Astrocyte (in vitro differentiated cells and primary cell): Measurements from ENCODE around the gene R3HCC1L.

Experiments
- EZH2 ChIP-seq: IDR thresholded peaks from 2 replicates; pipeline ENCODE4 v1.6.1; 2012; ENCODE audit warnings: mild to moderate bottlenecking, low read length, inconsistent platforms; ENCODE audit not compliant: insufficient read depth
- TF ChIP-seq, protein P1 (sequence below): IDR thresholded peaks from 2 replicates; pipeline ENCODE4 v1.5.1; 2011; ENCODE audit warnings: low read depth, mild to moderate bottlenecking, inconsistent platforms, low read length, moderate library complexity; ENCODE audit not compliant: insufficient read depth

DNA sequence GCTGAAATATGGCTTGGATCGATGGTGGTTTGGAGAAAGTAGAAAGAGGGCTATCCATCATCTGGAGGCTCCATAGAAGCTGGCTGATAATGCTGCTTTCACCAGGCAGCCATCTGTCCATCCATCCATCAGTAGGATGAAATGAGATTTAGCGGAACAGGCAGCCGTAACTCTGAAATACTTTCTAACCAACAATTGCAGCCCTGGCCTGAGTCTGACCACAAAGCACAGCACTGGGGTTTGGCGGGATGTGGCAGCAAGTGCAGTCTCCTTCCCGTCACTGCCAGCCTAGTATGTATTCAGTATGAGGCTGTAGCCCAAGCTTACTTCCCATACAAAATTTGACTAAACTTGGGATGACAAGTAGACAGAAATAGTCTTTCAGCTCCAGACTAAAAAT is 38.0 kb downstream of the R3HCC1L start:
- TF ChIP-seq, protein P1, sequence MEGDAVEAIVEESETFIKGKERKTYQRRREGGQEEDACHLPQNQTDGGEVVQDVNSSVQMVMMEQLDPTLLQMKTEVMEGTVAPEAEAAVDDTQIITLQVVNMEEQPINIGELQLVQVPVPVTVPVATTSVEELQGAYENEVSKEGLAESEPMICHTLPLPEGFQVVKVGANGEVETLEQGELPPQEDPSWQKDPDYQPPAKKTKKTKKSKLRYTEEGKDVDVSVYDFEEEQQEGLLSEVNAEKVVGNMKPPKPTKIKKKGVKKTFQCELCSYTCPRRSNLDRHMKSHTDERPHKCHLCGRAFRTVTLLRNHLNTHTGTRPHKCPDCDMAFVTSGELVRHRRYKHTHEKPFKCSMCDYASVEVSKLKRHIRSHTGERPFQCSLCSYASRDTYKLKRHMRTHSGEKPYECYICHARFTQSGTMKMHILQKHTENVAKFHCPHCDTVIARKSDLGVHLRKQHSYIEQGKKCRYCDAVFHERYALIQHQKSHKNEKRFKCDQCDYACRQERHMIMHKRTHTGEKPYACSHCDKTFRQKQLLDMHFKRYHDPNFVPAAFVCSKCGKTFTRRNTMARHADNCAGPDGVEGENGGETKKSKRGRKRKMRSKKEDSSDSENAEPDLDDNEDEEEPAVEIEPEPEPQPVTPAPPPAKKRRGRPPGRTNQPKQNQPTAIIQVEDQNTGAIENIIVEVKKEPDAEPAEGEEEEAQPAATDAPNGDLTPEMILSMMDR, result no peak
- TF ChIP-seq EZH2, result no peak
